Measurements from ENCODE around the gene FBXW9. TPM values are rescaled to one million over a fixed set of nuclear protein-coding genes. Genes with fewer than 3 reads are reported as not detected.

The FBXW9 gene
- total RNA-seq, 1 donor from 2014 or later = 1.8 TPM

DNA sequence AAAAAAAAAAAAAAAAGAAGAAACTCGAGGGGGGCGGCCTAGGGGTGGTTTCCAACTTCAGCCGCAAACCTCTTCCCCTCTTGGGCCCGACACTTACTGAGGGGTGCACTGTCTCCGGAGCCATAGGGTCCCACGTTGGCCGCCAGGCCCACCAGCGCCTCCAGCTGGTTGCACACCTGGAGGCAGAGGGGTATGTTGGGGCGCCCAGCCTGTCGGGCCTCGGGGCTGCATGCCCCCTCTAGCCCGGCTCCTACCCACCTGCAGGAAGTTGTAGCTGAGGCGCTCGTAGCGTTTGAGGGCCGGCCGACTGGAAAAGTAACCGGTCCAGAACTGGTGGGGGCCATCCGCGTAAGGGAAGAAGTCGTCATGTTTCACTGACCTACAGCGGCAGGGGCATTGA is 38.5 kb downstream of the FBXW9 start:
- Histone ChIP-seq H3K36me3 (peaks cover 80% of the 10 kb centered on the region), H3K4me1 (no peaks in the 10 kb centered on the region), H3K4me3 (no peak overlapping the region), H3K27me3 (ENCODE audit: low read depth) (no peaks in the 10 kb centered on the region), H3K27ac (replicated peaks) (no peak overlapping the region), H3K9me3 (replicated peaks) (no peaks in the 10 kb centered on the region)
- DNase-seq = no peak
- TF ChIP-seq, protein P1, sequence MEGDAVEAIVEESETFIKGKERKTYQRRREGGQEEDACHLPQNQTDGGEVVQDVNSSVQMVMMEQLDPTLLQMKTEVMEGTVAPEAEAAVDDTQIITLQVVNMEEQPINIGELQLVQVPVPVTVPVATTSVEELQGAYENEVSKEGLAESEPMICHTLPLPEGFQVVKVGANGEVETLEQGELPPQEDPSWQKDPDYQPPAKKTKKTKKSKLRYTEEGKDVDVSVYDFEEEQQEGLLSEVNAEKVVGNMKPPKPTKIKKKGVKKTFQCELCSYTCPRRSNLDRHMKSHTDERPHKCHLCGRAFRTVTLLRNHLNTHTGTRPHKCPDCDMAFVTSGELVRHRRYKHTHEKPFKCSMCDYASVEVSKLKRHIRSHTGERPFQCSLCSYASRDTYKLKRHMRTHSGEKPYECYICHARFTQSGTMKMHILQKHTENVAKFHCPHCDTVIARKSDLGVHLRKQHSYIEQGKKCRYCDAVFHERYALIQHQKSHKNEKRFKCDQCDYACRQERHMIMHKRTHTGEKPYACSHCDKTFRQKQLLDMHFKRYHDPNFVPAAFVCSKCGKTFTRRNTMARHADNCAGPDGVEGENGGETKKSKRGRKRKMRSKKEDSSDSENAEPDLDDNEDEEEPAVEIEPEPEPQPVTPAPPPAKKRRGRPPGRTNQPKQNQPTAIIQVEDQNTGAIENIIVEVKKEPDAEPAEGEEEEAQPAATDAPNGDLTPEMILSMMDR (IDR thresholded peaks at IDR 0.05; ENCODE audit: borderline replicate concordance) = no peak
- intact Hi-C loops (cut with micrococcal nuclease) = no loop called here

DNA sequence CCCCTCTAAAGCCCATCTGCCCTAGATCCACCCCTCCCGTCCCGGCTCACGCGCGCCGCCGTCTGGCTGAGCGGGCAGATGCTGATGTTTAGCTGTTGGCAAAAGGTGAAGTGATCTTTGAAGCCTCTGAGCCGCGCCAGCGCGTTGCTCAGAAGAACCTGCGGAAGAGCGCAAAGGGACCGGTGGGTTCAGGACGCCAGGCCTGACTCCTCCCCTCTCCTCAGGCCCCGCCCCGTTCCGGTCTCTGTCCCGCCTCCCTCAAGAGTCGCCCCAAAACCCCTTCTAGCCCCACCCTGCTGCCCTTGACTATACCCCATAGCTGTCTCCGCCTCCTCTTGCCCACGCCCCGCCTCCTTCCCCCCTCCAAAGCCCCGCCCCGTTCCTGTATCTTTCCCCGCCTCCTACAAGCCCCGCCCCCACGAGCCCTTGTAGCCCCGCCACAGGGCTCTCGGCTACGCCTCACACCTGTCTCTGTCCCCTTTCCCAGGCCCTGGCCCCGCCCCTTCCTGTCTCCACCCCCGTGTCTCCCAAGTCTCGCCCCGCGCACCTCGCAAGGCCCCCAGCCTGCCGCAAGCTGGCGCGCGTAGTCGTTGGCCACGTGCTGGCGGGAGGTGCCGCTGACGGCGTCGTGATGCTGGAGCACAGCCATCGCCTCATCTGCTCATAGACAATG is 39.4 kb downstream of the FBXW9 start:
- Histone ChIP-seq H3K4me1 (no peaks in the 10 kb centered on the region), H3K4me3 (no peak overlapping the region), H3K27me3 (ENCODE audit: low read depth) (no peaks in the 10 kb centered on the region), H3K9me3 (replicated peaks) (no peaks in the 10 kb centered on the region), H3K36me3 (peaks cover 71% of the 10 kb centered on the region), H3K27ac (replicated peaks) (no peak overlapping the region)
- DNase-seq = no peak
- intact Hi-C loops (cut with micrococcal nuclease) = no loop called here
- TF ChIP-seq, protein P1 (IDR thresholded peaks at IDR 0.05; ENCODE audit: borderline replicate concordance) = no peak

DNA sequence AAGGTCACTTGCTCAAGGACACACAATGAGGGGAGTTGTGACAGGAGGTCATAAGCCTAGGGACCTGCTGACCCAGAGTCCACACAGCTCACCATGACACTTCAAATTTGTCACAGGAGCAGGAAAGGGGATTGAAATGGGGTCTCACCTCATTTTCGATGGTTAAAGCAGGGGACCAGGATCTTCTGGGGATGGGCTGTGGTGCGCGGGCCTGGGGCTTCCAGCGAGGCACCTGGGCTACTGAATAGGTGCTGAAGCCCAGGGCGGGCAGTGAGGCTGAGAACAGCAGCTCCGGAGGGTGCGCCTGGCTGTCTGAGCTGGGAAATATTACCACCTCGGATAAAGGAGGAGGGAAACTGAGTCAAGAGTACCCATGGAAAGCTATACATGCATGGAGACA is 40.9 kb downstream of the FBXW9 start:
- TF ChIP-seq, protein P1 (IDR thresholded peaks at IDR 0.05; ENCODE audit: borderline replicate concordance) = no peak
- H3K36me3 ChIP-seq = peaks cover 61% of the 10 kb centered on the region
- H3K4me3 ChIP-seq = no peak overlapping the region
- no peaks in the 10 kb centered on the region for H3K4me1 ChIP-seq
- no peak for DNase-seq
- no peak overlapping the region for H3K27ac ChIP-seq (replicated peaks)
- no peaks in the 10 kb centered on the region for H3K27me3 ChIP-seq (ENCODE audit: low read depth)
- intact Hi-C loops (cut with micrococcal nuclease) = no loop called here
- no peaks in the 10 kb centered on the region for H3K9me3 ChIP-seq (replicated peaks)

DNA sequence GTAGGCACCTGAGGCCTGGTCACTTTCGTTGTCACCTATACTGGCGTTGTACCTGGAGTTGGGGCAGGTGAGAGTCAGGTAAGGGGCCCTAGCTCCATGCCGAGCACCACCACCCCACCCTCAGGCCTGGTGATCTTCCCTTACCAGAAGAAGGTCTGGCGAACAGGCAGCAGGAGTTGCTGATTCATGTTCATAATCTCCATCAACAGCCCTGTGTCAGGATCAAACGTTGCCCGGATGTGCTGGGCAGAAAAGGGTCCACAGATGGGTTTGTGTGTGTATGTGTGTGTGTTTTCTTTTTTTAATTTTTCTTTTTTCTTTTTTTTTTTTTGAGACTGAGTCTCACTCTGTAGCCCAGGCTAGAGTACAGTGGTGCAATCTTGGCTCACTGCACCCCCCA is 44.2 kb downstream of the FBXW9 start:
- Histone ChIP-seq H3K36me3 (peaks cover 30% of the 10 kb centered on the region), H3K9me3 (replicated peaks) (no peaks in the 10 kb centered on the region), H3K4me1 (peaks cover 14% of the 10 kb centered on the region), H3K27me3 (ENCODE audit: low read depth) (no peaks in the 10 kb centered on the region), H3K27ac (replicated peaks) (no peak overlapping the region), H3K4me3 (no peak overlapping the region)
- DNase-seq = no peak
- intact Hi-C loops (cut with micrococcal nuclease) = no loop called here
- TF ChIP-seq, protein P1 (IDR thresholded peaks at IDR 0.05; ENCODE audit: borderline replicate concordance) = no peak

DNA sequence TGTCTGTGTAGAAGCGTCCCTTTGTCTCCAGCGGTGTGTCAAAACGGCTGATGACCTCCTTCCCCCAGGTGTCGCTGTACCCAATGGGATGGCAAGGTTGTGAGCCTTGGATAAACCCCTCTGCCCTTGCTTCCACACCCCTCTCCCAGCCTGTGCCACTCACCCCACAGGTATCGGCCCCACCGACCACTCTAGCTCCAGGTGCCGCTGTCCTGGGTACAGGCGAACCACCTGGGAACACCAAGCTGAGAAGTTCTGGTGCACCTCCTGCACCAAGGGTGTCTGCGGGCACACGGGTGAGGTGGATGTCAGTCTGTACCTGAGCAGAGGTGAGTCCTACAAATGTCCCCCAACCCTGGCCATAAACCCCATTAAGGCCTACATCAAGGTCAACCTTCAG is 46.5 kb downstream of the FBXW9 start:
- intact Hi-C loops (cut with micrococcal nuclease) = no loop called here
- Histone ChIP-seq H3K9me3 (replicated peaks) (no peaks in the 10 kb centered on the region), H3K27me3 (ENCODE audit: low read depth) (no peaks in the 10 kb centered on the region), H3K4me3 (no peak overlapping the region), H3K36me3 (peaks cover 12% of the 10 kb centered on the region), H3K27ac (replicated peaks) (no peak overlapping the region), H3K4me1 (peaks cover 14% of the 10 kb centered on the region)
- TF ChIP-seq, protein P1 (IDR thresholded peaks at IDR 0.05; ENCODE audit: borderline replicate concordance) = no peak
- no peak for DNase-seq
